ENCODE measurements around the gene TCEANC2. TPM values are rescaled to one million over a fixed set of nuclear protein-coding genes. Genes with fewer than 3 reads are reported as not detected.

TCEANC2 gene
- total RNA-seq, 3 donors from 2014 or later, result 4.3 to 6.1 (median 5.9) TPM

DNA sequence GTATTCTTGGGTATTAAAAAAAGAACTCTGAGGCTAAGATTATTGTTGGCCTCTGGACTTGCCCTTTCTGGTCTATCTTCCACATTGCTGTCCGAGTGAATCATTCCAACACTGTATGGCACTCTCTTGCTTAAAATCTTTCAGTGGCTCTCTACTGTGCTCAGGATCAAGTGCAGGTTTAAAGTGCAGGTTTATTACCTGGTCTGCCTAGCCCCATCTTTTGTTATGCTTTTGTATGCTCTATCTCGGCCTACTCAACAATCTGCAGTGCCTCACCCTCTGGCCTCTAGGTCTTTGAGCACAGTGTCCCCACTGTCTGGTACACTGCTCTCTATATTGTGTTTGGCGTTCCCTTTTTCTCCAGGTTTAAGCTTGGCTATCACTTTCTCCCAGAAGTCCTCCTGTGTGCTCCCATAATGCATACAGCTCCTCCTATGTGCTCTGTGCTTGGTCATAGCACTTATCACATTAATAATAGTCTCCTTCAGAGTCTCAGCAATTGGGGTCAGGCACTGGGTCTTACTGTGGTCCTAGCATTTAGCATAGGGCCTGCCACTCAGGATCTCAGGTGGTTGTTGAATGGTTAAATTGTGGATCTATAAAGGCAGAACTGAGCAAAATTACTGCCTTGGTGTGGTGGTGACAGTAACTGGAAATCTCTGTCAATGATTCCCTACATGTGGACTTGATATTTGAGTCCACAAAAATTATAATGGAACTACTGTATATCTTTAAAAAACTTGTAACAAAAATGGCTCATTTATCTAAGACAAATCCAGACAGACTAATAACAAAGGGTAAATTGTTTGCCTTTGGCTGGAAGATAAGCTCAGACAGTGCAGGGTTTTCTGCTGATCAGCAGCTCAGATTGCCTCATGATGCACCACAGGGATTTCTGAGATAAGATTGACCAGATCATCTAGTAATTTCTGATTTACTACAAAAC, 24.8 kb upstream of the TCEANC2 start:
- no peak for DNase-seq (ENCODE audit: low spot score in 2 of 2)
- TF ChIP-seq, protein P1, sequence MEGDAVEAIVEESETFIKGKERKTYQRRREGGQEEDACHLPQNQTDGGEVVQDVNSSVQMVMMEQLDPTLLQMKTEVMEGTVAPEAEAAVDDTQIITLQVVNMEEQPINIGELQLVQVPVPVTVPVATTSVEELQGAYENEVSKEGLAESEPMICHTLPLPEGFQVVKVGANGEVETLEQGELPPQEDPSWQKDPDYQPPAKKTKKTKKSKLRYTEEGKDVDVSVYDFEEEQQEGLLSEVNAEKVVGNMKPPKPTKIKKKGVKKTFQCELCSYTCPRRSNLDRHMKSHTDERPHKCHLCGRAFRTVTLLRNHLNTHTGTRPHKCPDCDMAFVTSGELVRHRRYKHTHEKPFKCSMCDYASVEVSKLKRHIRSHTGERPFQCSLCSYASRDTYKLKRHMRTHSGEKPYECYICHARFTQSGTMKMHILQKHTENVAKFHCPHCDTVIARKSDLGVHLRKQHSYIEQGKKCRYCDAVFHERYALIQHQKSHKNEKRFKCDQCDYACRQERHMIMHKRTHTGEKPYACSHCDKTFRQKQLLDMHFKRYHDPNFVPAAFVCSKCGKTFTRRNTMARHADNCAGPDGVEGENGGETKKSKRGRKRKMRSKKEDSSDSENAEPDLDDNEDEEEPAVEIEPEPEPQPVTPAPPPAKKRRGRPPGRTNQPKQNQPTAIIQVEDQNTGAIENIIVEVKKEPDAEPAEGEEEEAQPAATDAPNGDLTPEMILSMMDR (IDR thresholded peaks at IDR 0.05), result no peak
- TF ChIP-seq POLR2A (IDR thresholded peaks at IDR 0.05), result no peak
- TF ChIP-seq POLR2AphosphoS5 (IDR thresholded peaks at IDR 0.05), result no peak
- Histone ChIP-seq H3K36me3 (no peaks in the 10 kb centered on the region), H3K4me1 (no peaks in the 10 kb centered on the region), H3K27me3 (no peaks in the 10 kb centered on the region), H3K9me3 (no peaks in the 10 kb centered on the region), H3K27ac (no peak overlapping the region), H3K4me3 (no peak overlapping the region)
- intact Hi-C loops (cut with DNase I; ENCODE audit: low total_unique reads), result no loop called here

DNA sequence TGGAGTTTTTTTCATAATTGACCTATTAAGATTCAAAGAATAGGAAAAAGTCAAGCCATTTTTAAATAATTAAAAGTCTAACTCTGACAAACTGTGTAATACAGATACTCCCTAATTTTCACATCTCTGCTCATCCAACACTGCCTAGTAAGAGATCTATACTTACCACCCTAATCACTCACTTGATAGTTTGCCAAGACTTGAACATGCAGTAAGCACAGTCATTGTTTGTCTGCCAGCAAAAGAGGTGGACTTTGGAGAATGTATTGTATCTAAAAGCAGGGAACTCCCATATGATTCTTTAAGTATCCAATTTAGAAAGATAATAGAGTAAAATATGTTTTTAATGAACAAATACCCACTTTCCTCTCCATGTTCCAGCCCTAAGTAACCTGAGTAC, 15.9 kb upstream of the TCEANC2 start:
- intact Hi-C loops (cut with DNase I; ENCODE audit: low total_unique reads), result no loop called here
- no peaks in the 10 kb centered on the region for H3K4me1 ChIP-seq
- H3K36me3 ChIP-seq, result peaks cover 3% of the 10 kb centered on the region
- H3K27me3 ChIP-seq, result no peaks in the 10 kb centered on the region
- H3K9me3 ChIP-seq, result no peaks in the 10 kb centered on the region
- TF ChIP-seq POLR2AphosphoS5 (IDR thresholded peaks at IDR 0.05) (no peak), POLR2A (IDR thresholded peaks at IDR 0.05) (no peak)
- TF ChIP-seq, protein P1 (IDR thresholded peaks at IDR 0.05), result no peak
- DNase-seq (ENCODE audit: low spot score in 2 of 2), result no peak
- H3K4me3 ChIP-seq, result no peak overlapping the region
- no peak overlapping the region for H3K27ac ChIP-seq

DNA sequence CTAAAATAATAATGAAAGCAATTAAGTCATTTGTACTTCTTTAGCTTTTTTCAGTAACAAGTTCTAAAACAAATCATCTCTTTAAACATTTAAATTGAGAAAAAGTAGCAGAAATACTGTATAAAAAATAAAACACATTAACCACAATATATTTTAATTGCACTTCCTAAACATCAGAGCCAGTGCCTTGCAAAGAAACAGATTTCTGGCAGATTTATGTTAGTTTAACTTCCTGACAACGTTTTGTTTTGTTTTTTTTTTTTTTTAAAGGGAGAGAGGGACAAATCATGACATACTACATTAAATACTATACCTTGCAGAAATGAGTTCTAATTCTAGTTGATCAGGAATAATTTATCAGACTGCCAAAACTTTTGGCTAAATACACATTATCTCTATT, 11.6 kb upstream of the TCEANC2 start:
- TF ChIP-seq, protein P1 (IDR thresholded peaks at IDR 0.05), result no peak
- TF ChIP-seq POLR2AphosphoS5 (IDR thresholded peaks at IDR 0.05) (no peak), POLR2A (IDR thresholded peaks at IDR 0.05) (no peak)
- no peaks in the 10 kb centered on the region for H3K27me3 ChIP-seq
- no peaks in the 10 kb centered on the region for H3K9me3 ChIP-seq
- intact Hi-C loops (cut with DNase I; ENCODE audit: low total_unique reads), result no loop called here
- H3K4me3 ChIP-seq, result no peak overlapping the region
- H3K27ac ChIP-seq, result no peak overlapping the region
- peaks cover 4% of the 10 kb centered on the region for H3K36me3 ChIP-seq
- no peak for DNase-seq (ENCODE audit: low spot score in 2 of 2)
- H3K4me1 ChIP-seq, result no peaks in the 10 kb centered on the region

DNA sequence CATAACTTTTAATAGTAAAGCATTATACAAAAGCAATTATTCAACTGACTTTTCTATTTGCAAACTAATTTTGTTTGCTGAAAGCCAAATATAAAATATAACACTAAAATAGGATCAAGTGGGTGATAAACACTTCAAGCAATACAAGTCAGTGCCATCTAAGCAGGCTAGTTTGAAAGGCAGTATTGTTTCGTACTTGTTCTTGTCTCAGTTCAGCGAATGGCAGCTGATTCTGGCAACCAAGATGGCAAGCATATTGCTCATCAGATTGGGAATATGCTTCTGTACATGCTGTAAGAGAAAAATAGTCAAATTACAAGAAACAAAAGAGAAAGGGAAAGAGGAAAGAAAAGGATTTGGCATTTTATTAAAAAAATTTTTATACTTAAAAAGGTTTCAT, 7.9 kb upstream of the TCEANC2 start:
- Histone ChIP-seq H3K27ac (no peak overlapping the region), H3K4me1 (peaks cover 0 to 13% of the 10 kb centered on the region in 2 donors)
- TF ChIP-seq POLR2A (IDR thresholded peaks at IDR 0.05) (no peak), POLR2AphosphoS5 (IDR thresholded peaks at IDR 0.05) (no peak)
- TF ChIP-seq, protein P1 (IDR thresholded peaks at IDR 0.05), result no peak

DNA sequence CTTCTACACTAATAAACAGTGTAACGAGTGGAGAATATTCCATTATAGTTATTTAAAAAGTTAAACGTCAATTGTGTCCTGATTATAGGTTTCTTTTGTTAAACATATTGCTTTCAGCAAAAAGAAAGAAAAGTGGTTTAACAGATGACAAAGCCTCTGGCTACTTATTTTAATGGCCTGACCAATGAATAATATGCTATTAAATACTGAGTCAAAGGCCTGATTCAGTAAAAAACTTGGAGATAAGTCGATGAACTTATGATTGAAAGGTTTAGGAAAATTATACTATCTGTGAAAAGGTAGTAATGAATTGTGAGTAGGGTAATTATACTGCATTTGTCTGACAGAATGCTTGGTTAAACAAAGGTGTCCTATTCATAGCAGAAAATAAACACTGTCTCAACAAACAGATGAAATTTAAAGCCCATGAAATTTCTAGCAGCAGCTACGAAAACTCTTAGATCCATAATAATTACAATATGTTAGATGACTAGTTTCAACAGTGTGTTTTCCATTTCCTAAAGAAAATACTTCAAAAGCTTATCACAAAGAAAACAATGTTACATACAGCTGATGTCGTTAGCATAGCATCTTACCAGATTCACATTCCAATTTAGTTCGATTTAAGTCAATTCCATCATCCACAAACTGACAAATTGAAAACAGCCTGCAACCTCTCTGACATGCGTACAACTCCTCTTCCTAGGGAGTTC, 6.6 kb upstream of the TCEANC2 start:
- intact Hi-C loops (cut with DNase I; ENCODE audit: low total_unique reads), result no loop called here
- Histone ChIP-seq H3K36me3 (peaks cover 4% of the 10 kb centered on the region), H3K27ac (no peak overlapping the region), H3K27me3 (no peaks in the 10 kb centered on the region), H3K4me1 (peaks cover 2 to 22% of the 10 kb centered on the region in 2 donors), H3K9me3 (no peaks in the 10 kb centered on the region), H3K4me3 (no peak overlapping the region)
- no peak for DNase-seq (ENCODE audit: low spot score in 2 of 2)
- TF ChIP-seq POLR2AphosphoS5 (IDR thresholded peaks at IDR 0.05) (no peak), POLR2A (IDR thresholded peaks at IDR 0.05) (no peak)
- TF ChIP-seq, protein P1 (IDR thresholded peaks at IDR 0.05), result no peak

More for the DNA sequence above, 7.9 kb upstream of the TCEANC2 start:
- H3K27me3 ChIP-seq, result no peaks in the 10 kb centered on the region
- intact Hi-C loops (cut with DNase I; ENCODE audit: low total_unique reads), result no loop called here
- peaks cover 4% of the 10 kb centered on the region for H3K36me3 ChIP-seq
- DNase-seq (ENCODE audit: low spot score in 2 of 2), result no peak
- H3K9me3 ChIP-seq, result no peaks in the 10 kb centered on the region
- H3K4me3 ChIP-seq, result no peak overlapping the region
